Measurements from ENCODE around the gene RAB31. TPM values are rescaled to one million over a fixed set of nuclear protein-coding genes. Genes with fewer than 3 reads are reported as not detected.

The RAB31 gene
- total and polyA plus RNA-seq, 5 experiments from 2014 or later = 0.74 to 2.2 (median 1.3) TPM

- H3K27me3 Mint-ChIP-seq = peaks cover 3 to 14% (median 6%) of the 10 kb centered on the region in 5 donors
- no peak overlapping the region for H3K4me3 Mint-ChIP-seq
- no peak overlapping the region for H3K27ac Mint-ChIP-seq
- POLR2A ChIA-PET = no interaction called here
- no peak for ATAC-seq
- H3K9me3 Mint-ChIP-seq = no peaks in the 10 kb centered on the region
- H3K4me1 Mint-ChIP-seq = peaks cover 0 to 1% (median 0%) of the 10 kb centered on the region in 4 donors
- no peaks in the 10 kb centered on the region for H3K36me3 Mint-ChIP-seq
- DNase-seq = no peak
Observed at GRCh38 chr18:9842448-9842847, 134.3 kb downstream of the RAB31 start.

- H3K27me3 Mint-ChIP-seq = peaks cover 10 to 37% (median 17%) of the 10 kb centered on the region in 5 donors
- DNase-seq (no peak), ATAC-seq (no peak)
- H3K9me3 Mint-ChIP-seq = no peaks in the 10 kb centered on the region
- H3K36me3 Mint-ChIP-seq = no peaks in the 10 kb centered on the region
- peaks cover 0 to 6% (median under 1%) of the 10 kb centered on the region in 4 donors for H3K4me1 Mint-ChIP-seq
- POLR2A ChIA-PET = no interaction called here
- H3K4me3 Mint-ChIP-seq = no peak overlapping the region
- H3K27ac Mint-ChIP-seq = no peak overlapping the region
Observed at GRCh38 chr18:9845256-9845655, 137.2 kb downstream of the RAB31 start.

- Mint-ChIP-seq H3K27me3 (peaks cover 10 to 37% (median 17%) of the 10 kb centered on the region in 5 donors), H3K27ac (no peak overlapping the region), H3K9me3 (no peaks in the 10 kb centered on the region), H3K36me3 (no peaks in the 10 kb centered on the region), H3K4me1 (peaks cover 0 to 6% (median under 1%) of the 10 kb centered on the region in 4 donors), H3K4me3 (no peak overlapping the region)
- ATAC-seq (no peak), DNase-seq (no peak)
- POLR2A ChIA-PET = no interaction called here
Observed at GRCh38 chr18:9846162-9846925, 138.2 kb downstream of the RAB31 start.

- no peak for DNase-seq
- no peak overlapping the region for H3K27ac Mint-ChIP-seq
- no peak overlapping the region for H3K4me3 Mint-ChIP-seq
- H3K36me3 Mint-ChIP-seq = no peaks in the 10 kb centered on the region
- ATAC-seq = no peak
- H3K27me3 Mint-ChIP-seq = peaks cover 10 to 37% (median 17%) of the 10 kb centered on the region in 5 donors
- H3K4me1 Mint-ChIP-seq = peaks cover 0 to 6% (median under 1%) of the 10 kb centered on the region in 4 donors
- peaks cover 0 to 1% (median 0%) of the 10 kb centered on the region in 9 donors for H3K9me3 Mint-ChIP-seq
- POLR2A ChIA-PET = no interaction called here
Observed at GRCh38 chr18:9848170-9848879, 140.2 kb downstream of the RAB31 start.

GRCh38 chr18:9849407-9850283 lies 141.5 kb downstream of the RAB31 start:
- DNase-seq (no peak), ATAC-seq (no peak)
- H3K27ac Mint-ChIP-seq = peak overlapping the region in 1 of 10 donors; percentile 24
- POLR2A ChIA-PET = no interaction called here
- H3K27me3 Mint-ChIP-seq = peaks cover 7 to 37% (median 14%) of the 10 kb centered on the region in 5 donors
- H3K4me3 Mint-ChIP-seq = no peak overlapping the region
- H3K9me3 Mint-ChIP-seq = peaks cover 0 to 1% (median 0%) of the 10 kb centered on the region in 9 donors
- peaks cover 0 to 6% (median 0%) of the 10 kb centered on the region in 4 donors for H3K4me1 Mint-ChIP-seq
- H3K36me3 Mint-ChIP-seq = no peaks in the 10 kb centered on the region

- Mint-ChIP-seq H3K4me1 (peaks cover 0 to 6% (median 0%) of the 10 kb centered on the region in 4 donors), H3K27ac (no peak overlapping the region), H3K4me3 (no peak overlapping the region), H3K27me3 (peaks cover 7 to 37% (median 14%) of the 10 kb centered on the region in 5 donors), H3K9me3 (peaks cover 0 to 1% (median 0%) of the 10 kb centered on the region in 9 donors), H3K36me3 (no peaks in the 10 kb centered on the region)
- ATAC-seq (no peak), DNase-seq (no peak)
- POLR2A ChIA-PET = no interaction called here
Observed at GRCh38 chr18:9850309-9850708, 142.2 kb downstream of the RAB31 start.

GRCh38 chr18:9851511-9851910 lies 143.4 kb downstream of the RAB31 start:
- ATAC-seq = no peak
- H3K4me1 Mint-ChIP-seq = peaks cover 0 to 6% (median 0%) of the 10 kb centered on the region in 4 donors
- no peak overlapping the region for H3K4me3 Mint-ChIP-seq
- no peak overlapping the region for H3K27ac Mint-ChIP-seq
- peaks cover 0 to 1% (median 0%) of the 10 kb centered on the region in 9 donors for H3K9me3 Mint-ChIP-seq
- no peaks in the 10 kb centered on the region for H3K36me3 Mint-ChIP-seq
- POLR2A ChIA-PET = no interaction called here
- H3K27me3 Mint-ChIP-seq = peaks cover 7 to 37% (median 14%) of the 10 kb centered on the region in 5 donors
- DNase-seq = no peak

- DNase-seq (no peak), ATAC-seq (no peak)
- Mint-ChIP-seq H3K9me3 (peaks cover 0 to 1% (median 0%) of the 10 kb centered on the region in 9 donors), H3K36me3 (no peaks in the 10 kb centered on the region), H3K4me3 (no peak overlapping the region), H3K27me3 (peaks cover 7 to 27% (median 14%) of the 10 kb centered on the region in 5 donors), H3K4me1 (peaks cover 0 to 6% (median 0%) of the 10 kb centered on the region in 4 donors), H3K27ac (no peak overlapping the region)
- POLR2A ChIA-PET = no interaction called here
Observed at GRCh38 chr18:9852266-9853081, 144.4 kb downstream of the RAB31 start.

GRCh38 chr18:9854801-9855676 lies 146.9 kb downstream of the RAB31 start:
- POLR2A ChIA-PET = no interaction called here
- H3K4me1 Mint-ChIP-seq = peaks cover 0 to 3% (median 0%) of the 10 kb centered on the region in 4 donors
- ATAC-seq = no peak
- peaks cover 0 to 9% (median 3%) of the 10 kb centered on the region in 5 donors for H3K27me3 Mint-ChIP-seq
- no peak for DNase-seq
- peak overlapping the region in 1 of 10 donors; percentile 26 for H3K27ac Mint-ChIP-seq
- H3K4me3 Mint-ChIP-seq = no peak overlapping the region
- peaks cover 0 to 1% (median 0%) of the 10 kb centered on the region in 9 donors for H3K9me3 Mint-ChIP-seq
- no peaks in the 10 kb centered on the region for H3K36me3 Mint-ChIP-seq

- POLR2A ChIA-PET = no interaction called here
- DNase-seq = no peak
- H3K4me1 Mint-ChIP-seq = peaks cover 0 to 3% (median 0%) of the 10 kb centered on the region in 4 donors
- peaks cover 0 to 7% (median 3%) of the 10 kb centered on the region in 5 donors for H3K27me3 Mint-ChIP-seq
- H3K27ac Mint-ChIP-seq = no peak overlapping the region
- H3K9me3 Mint-ChIP-seq = peaks cover 0 to 1% (median 0%) of the 10 kb centered on the region in 9 donors
- H3K36me3 Mint-ChIP-seq = no peaks in the 10 kb centered on the region
- no peak for ATAC-seq
- H3K4me3 Mint-ChIP-seq = no peak overlapping the region
Observed at GRCh38 chr18:9855681-9856080, 147.6 kb downstream of the RAB31 start.

- Mint-ChIP-seq H3K36me3 (no peaks in the 10 kb centered on the region), H3K9me3 (peaks cover 0 to 1% (median 0%) of the 10 kb centered on the region in 9 donors), H3K27me3 (peaks cover 0 to 7% (median 3%) of the 10 kb centered on the region in 5 donors), H3K27ac (no peak overlapping the region), H3K4me3 (no peak overlapping the region), H3K4me1 (peaks cover 0 to 3% (median 0%) of the 10 kb centered on the region in 4 donors)
- DNase-seq (no peak), ATAC-seq (no peak)
- POLR2A ChIA-PET = no interaction called here
Observed at GRCh38 chr18:9856092-9856491, 148.0 kb downstream of the RAB31 start.
